Spleen (tissue), 7 donors: Measurements from ENCODE around the gene TSPAN17.

Source experiments
- CTCF ChIP-seq, 11 experiments: fragments of 200-600 bp in 7 of 11; fragments of 450-650 bp in 4 of 11; sonication (generic) in 4 of 11; IDR thresholded peaks in 8 of 11; conservative IDR thresholded peaks in 3 of 11; 1 replicate in 7 of 11; 2 replicates in 4 of 11; pipeline versions ENCODE4 v1.4.0 to v1.8.0; 2016 to 2021; ENCODE audit warnings: antibody characterized with exemption in 11 of 11, inconsistent platforms in 4 of 11, mild to moderate bottlenecking in 1 of 11
- POLR2A ChIP-seq, 3 donors: fragments of 450-650 bp; IDR thresholded peaks; one replicate each; pipeline ENCODE4 v1.5.1; 2017; ENCODE audit warnings: antibody characterized with exemption in 3 of 3, mild to moderate bottlenecking in 1 of 3
- POLR2AphosphoS5 ChIP-seq, 3 donors: sonication (generic); formaldehyde crosslinking; IDR thresholded peaks; one replicate each; pipeline ENCODE4 v1.5.1; 2017; ENCODE audit warnings: antibody characterized with exemption in 3 of 3
- donor health status: DM: no; HTN: no; CAD: no; lungs with moderate emphysema.
- donor health status: DM: no; HTN: no; CAD: no.
- donor health status: DM: no; HTN: no; CAD: no.

GRCh38 chr5:176679365-176680225 lies 32.3 kb downstream of the TSPAN17 start:
- TF ChIP-seq CTCF (IDR thresholded peaks at IDR 0.05 in 8 of 11, conservative IDR thresholded peaks at IDR 0.05 in 3 of 11), result no peak
- TF ChIP-seq POLR2A (IDR thresholded peaks at IDR 0.05), result no peak
- no peak for TF ChIP-seq POLR2AphosphoS5 (IDR thresholded peaks at IDR 0.05)
